ENCODE data around the gene BRD7. TPM values are rescaled to one million over a fixed set of nuclear protein-coding genes. Genes with fewer than 3 reads are reported as not detected.
A peak's percentile ranks its signal among the peaks of the same experiment; 100 is the strongest.

The BRD7 gene
- total RNA-seq, 4 donors from 2014 or later: 53.1 to 62.0 (median 56.2) TPM

- Histone ChIP-seq H3K36me3 (no peaks in the 10 kb centered on the region), H3K27ac (no peak overlapping the region), H3K27me3 (no peaks in the 10 kb centered on the region), H3K4me3 (no peak overlapping the region), H3K9me3 (no peaks in the 10 kb centered on the region), H3K4me1 (peaks cover 22% of the 10 kb centered on the region)
- 97% methylated on average over 8 of the region's 8 CpGs for WGBS
- TF ChIP-seq POLR2A (IDR thresholded peaks at IDR 0.05) (no peak), POLR2AphosphoS5 (IDR thresholded peaks at IDR 0.05) (no peak), EP300 (IDR thresholded peaks at IDR 0.05) (no peak)
- TF ChIP-seq, protein P1, sequence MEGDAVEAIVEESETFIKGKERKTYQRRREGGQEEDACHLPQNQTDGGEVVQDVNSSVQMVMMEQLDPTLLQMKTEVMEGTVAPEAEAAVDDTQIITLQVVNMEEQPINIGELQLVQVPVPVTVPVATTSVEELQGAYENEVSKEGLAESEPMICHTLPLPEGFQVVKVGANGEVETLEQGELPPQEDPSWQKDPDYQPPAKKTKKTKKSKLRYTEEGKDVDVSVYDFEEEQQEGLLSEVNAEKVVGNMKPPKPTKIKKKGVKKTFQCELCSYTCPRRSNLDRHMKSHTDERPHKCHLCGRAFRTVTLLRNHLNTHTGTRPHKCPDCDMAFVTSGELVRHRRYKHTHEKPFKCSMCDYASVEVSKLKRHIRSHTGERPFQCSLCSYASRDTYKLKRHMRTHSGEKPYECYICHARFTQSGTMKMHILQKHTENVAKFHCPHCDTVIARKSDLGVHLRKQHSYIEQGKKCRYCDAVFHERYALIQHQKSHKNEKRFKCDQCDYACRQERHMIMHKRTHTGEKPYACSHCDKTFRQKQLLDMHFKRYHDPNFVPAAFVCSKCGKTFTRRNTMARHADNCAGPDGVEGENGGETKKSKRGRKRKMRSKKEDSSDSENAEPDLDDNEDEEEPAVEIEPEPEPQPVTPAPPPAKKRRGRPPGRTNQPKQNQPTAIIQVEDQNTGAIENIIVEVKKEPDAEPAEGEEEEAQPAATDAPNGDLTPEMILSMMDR (IDR thresholded peaks at IDR 0.05): no peak
- DNase-seq (ENCODE audit: low spot score in 2 of 2): no peak
Measured at GRCh38 chr16:50400312-50400966, 31.7 kb upstream of the BRD7 start.

GRCh38 chr16:50399411-50399810 is 30.6 kb upstream of the BRD7 start:
- H3K27me3 ChIP-seq: no peaks in the 10 kb centered on the region
- no peak overlapping the region for H3K27ac ChIP-seq
- 93% methylated on average over 3 of the region's 3 CpGs for WGBS
- H3K36me3 ChIP-seq: no peaks in the 10 kb centered on the region
- no peaks in the 10 kb centered on the region for H3K9me3 ChIP-seq
- no peak for DNase-seq (ENCODE audit: low spot score in 2 of 2)
- TF ChIP-seq POLR2AphosphoS5 (IDR thresholded peaks at IDR 0.05): no peak
- TF ChIP-seq POLR2A (IDR thresholded peaks at IDR 0.05): no peak
- TF ChIP-seq, protein P1 (IDR thresholded peaks at IDR 0.05): no peak
- H3K4me1 ChIP-seq: peaks cover 22% of the 10 kb centered on the region
- no peak overlapping the region for H3K4me3 ChIP-seq

GRCh38 chr16:50398336-50398735 is 29.5 kb upstream of the BRD7 start:
- H3K36me3 ChIP-seq: no peaks in the 10 kb centered on the region
- H3K4me1 ChIP-seq: peaks cover 22% of the 10 kb centered on the region
- H3K9me3 ChIP-seq: no peaks in the 10 kb centered on the region
- no peak for TF ChIP-seq POLR2AphosphoS5 (IDR thresholded peaks at IDR 0.05)
- TF ChIP-seq EP300 (IDR thresholded peaks at IDR 0.05): no peak
- TF ChIP-seq, protein P1 (IDR thresholded peaks at IDR 0.05): no peak
- no peak for TF ChIP-seq POLR2A (IDR thresholded peaks at IDR 0.05)
- H3K4me3 ChIP-seq: no peak overlapping the region
- 92% methylated on average over 3 of the region's 5 CpGs for WGBS
- no peak overlapping the region for H3K27ac ChIP-seq
- DNase-seq (ENCODE audit: low spot score in 2 of 2): no peak
- H3K27me3 ChIP-seq: no peaks in the 10 kb centered on the region

DNA sequence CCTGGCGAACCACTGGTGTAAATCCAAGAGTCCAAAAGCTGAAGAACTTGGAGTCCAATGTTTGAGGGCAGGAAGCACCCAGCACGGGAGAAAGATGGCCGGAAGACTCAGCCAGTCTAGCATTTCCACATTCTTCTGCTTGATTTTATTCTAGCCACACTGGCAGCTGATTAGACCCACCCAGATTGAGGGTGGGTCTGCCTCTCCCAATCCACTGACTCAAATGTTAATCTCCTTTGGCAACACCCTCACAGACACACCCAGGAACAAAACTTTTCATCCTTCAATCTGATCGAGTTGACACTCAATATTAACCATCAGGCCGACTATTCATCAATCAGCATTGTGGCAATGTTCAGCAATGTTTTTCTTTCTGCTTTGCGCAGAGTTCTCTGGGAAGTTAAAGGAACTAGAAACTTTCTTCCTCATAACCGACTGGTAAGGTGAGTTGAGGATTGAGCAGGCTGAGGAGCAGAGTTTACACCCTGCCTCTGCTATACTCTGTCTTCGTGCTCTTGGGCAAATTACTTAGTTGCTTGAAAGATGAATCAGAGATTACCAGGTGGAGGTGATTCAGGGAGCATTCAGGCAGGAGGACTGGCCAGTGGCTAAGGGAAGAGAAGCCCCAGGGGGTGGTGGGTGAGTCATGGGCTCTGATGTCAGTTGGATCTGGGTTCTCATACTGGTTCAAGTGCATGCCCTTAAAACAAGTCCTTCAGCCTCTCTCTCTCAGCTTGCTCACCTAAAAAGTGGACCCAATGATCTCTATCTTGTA is 28.2 kb upstream of the BRD7 start:
- no peaks in the 10 kb centered on the region for H3K27me3 ChIP-seq
- H3K4me1 ChIP-seq: peaks cover 22% of the 10 kb centered on the region
- H3K9me3 ChIP-seq: no peaks in the 10 kb centered on the region
- H3K27ac ChIP-seq: peak overlapping the region; percentile 56
- no peak overlapping the region for H3K4me3 ChIP-seq
- TF ChIP-seq POLR2A (IDR thresholded peaks at IDR 0.05): no peak
- TF ChIP-seq, protein P1 (IDR thresholded peaks at IDR 0.05): no peak
- no peak for TF ChIP-seq EP300 (IDR thresholded peaks at IDR 0.05)
- TF ChIP-seq POLR2AphosphoS5 (IDR thresholded peaks at IDR 0.05): no peak
- 45% methylated on average over 8 of the region's 8 CpGs for WGBS
- no peaks in the 10 kb centered on the region for H3K36me3 ChIP-seq
- no peak for DNase-seq (ENCODE audit: low spot score in 2 of 2)
